ENCODE data around the gene ACTR10. TPM values are rescaled to one million over a fixed set of nuclear protein-coding genes. Genes with fewer than 3 reads are reported as not detected.

ACTR10 gene
- total RNA-seq, 1 donor from 2014 or later: 40.5 TPM

GRCh38 chr14:58274881-58275280 lies 74.9 kb downstream of the ACTR10 start:
- H3K27me3 Mint-ChIP-seq: no peaks in the 10 kb centered on the region
- ChIA-PET POLR2A (interaction anchor here (1.2 kb wide), 1 partner anchor 22 kb away, joined by 6 read pairs; no protein-coding TSS in a partner anchor), CTCF (no interaction called here)
- H3K4me3 Mint-ChIP-seq: no peak overlapping the region
- no peaks in the 10 kb centered on the region for H3K9me3 Mint-ChIP-seq
- no peak for TF ChIP-seq CTCF (IDR thresholded peaks at IDR 0.05)
- peaks cover 86% of the 10 kb centered on the region for H3K36me3 Mint-ChIP-seq (ENCODE audit: low read depth)
- peaks cover 25% of the 10 kb centered on the region for H3K4me1 Mint-ChIP-seq
- DNase-seq: no peak
- intact Hi-C loops (cut with micrococcal nuclease): loop anchor here (1.0 kb wide), 1 partner anchor 8 kb away; no protein-coding TSS in a partner anchor
- peak overlapping the region; percentile 73 for H3K27ac Mint-ChIP-seq
- no peak for ATAC-seq (ENCODE audit: low read depth)

GRCh38 chr14:58275527-58276190 lies 75.7 kb downstream of the ACTR10 start:
- Mint-ChIP-seq H3K9me3 (no peaks in the 10 kb centered on the region), H3K27ac (peak overlapping the region; percentile 36), H3K36me3 (ENCODE audit: low read depth) (peaks cover 85% of the 10 kb centered on the region), H3K27me3 (no peaks in the 10 kb centered on the region), H3K4me3 (no peak overlapping the region), H3K4me1 (peaks cover 30% of the 10 kb centered on the region)
- POLR2A ChIA-PET: interaction anchor here (0.7 to 1.2 kb wide), 2 partner anchors 22 to 150 kb away, joined by 3 to 6 read pairs; no protein-coding TSS in a partner anchor
- no peak for ATAC-seq (ENCODE audit: low read depth)
- CTCF ChIA-PET: interaction anchor here (0.6 kb wide), 1 partner anchor 120 kb away, joined by 3 read pairs; the partner anchor contains the start of gene TOMM20L
- TF ChIP-seq CTCF (IDR thresholded peaks at IDR 0.05): no peak
- intact Hi-C loops (cut with micrococcal nuclease): loop anchor here (1.0 kb wide), 1 partner anchor 8 kb away; no protein-coding TSS in a partner anchor
- DNase-seq: no peak

DNA sequence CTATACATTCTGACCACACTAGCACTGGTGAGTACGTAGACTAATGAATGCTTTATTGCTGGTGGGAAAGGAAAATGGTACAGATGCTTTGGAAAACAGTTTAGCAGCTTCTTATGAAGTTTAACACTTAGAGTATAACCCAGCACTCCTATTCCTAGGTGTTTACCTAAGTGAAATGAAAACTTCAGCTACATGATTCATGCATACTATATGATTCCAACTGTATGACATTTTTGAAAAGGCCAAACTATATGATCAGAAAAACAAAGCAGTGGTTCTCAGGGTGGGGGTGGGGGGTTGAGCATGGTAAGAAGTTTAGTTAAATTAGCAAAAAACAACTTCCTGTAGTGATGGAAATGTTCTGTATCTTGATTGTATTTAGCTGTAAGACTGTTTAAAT lies 76.3 kb downstream of the ACTR10 start:
- Mint-ChIP-seq H3K36me3 (ENCODE audit: low read depth) (peaks cover 85% of the 10 kb centered on the region), H3K27ac (no peak overlapping the region), H3K4me3 (no peak overlapping the region), H3K27me3 (no peaks in the 10 kb centered on the region), H3K4me1 (peaks cover 35% of the 10 kb centered on the region), H3K9me3 (no peaks in the 10 kb centered on the region)
- DNase-seq: no peak
- ChIA-PET POLR2A (interaction anchor here (0.7 kb wide), 2 partner anchors 17 to 149 kb away, joined by 3 read pairs; no protein-coding TSS in a partner anchor), CTCF (interaction anchor here (0.6 kb wide), 1 partner anchor 120 kb away, joined by 3 read pairs; the partner anchor contains the start of gene TOMM20L)
- no peak for TF ChIP-seq CTCF (IDR thresholded peaks at IDR 0.05)
- ATAC-seq (ENCODE audit: low read depth): no peak
- intact Hi-C loops (cut with micrococcal nuclease): no loop called here

- ChIA-PET POLR2A (interaction anchor here (0.6 to 0.7 kb wide), 4 partner anchors 13 to 145 kb away, joined by 3 to 4 read pairs (median 4); no protein-coding TSS in a partner anchor), CTCF (no interaction called here)
- DNase-seq (no peak), ATAC-seq (ENCODE audit: low read depth) (no peak)
- intact Hi-C loops (cut with micrococcal nuclease): no loop called here
- Mint-ChIP-seq H3K27ac (no peak overlapping the region), H3K27me3 (no peaks in the 10 kb centered on the region), H3K4me3 (no peak overlapping the region), H3K36me3 (ENCODE audit: low read depth) (peaks cover 84% of the 10 kb centered on the region), H3K4me1 (peaks cover 50% of the 10 kb centered on the region), H3K9me3 (no peaks in the 10 kb centered on the region)
- no peak for TF ChIP-seq CTCF (IDR thresholded peaks at IDR 0.05)
These were observed 78.2 kb downstream of the ACTR10 start for GRCh38 chr14:58278177-58278576.

Data from activated B cell treated with CpG ODN at 0.5 μM for 24 hours (primary cell).